K562 treated with DMSO at 1 percent for 24 hours (cell line): ENCODE measurements around the gene SPATA21. TPM values are rescaled to one million over a fixed set of nuclear protein-coding genes. Genes with fewer than 3 reads are reported as not detected.

Experiments
- total RNA-seq: library from RNA; unstranded; fragments of 300-600 nt; gene quantifications from 2 replicates; pipeline ENCODE4 v1.2.3, GENCODE V29; 2022; ENCODE audit warnings: low read depth; ENCODE audit not compliant: insufficient read depth

Gene SPATA21
- total RNA-seq = 0.82 TPM in 1 of 2 replicates, not detected in the other

GRCh38 chr1:16436946-16437474 lies at the start of gene SPATA21:
SPATA21 (minus strand) TSS chr1:16437424; CDS start chr1:16431371, 6,053 bp downstream.

GRCh38 chr1:16440470-16441281 lies 3.5 kb upstream of the SPATA21 start, which contains the start of gene NECAP2:
NECAP2 (plus strand) TSS chr1:16440724; CDS start chr1:16440762, 38 bp downstream.

GRCh38 chr1:16366722-16367257 lies 70.4 kb downstream of the SPATA21 start, which contains the start of gene SZRD1:
SZRD1 (plus strand) TSS chr1:16367242; CDS start chr1:16367258, 16 bp downstream.

GRCh38 chr1:16351994-16352841 lies 85.0 kb downstream of the SPATA21 start, which contains the start of gene FBXO42:
FBXO42 (minus strand) TSS chr1:16352480; CDS start chr1:16315418, 37,062 bp downstream.

Other genes starting within 250 kb of the SPATA21 start
- gene ARHGEF19, start 224.8 kb downstream of the SPATA21 start, total RNA-seq = 18.7 and 19.3 TPM in 2 replicates
- 18.9 and 19.0 TPM in 2 replicates for gene CPLANE2, start 200.2 kb downstream of the SPATA21 start, total RNA-seq
- 21.7 and 27.7 TPM in 2 replicates for gene FBXO42, start 84.9 kb downstream of the SPATA21 start, total RNA-seq
- 134 and 138 TPM in 2 replicates for gene SZRD1, start 70.2 kb downstream of the SPATA21 start, total RNA-seq
- gene NECAP2, start 3.3 kb upstream of the SPATA21 start, total RNA-seq = 81.2 and 83.3 TPM in 2 replicates
- gene RNU1-1, start 76.9 kb upstream of the SPATA21 start, total RNA-seq = not detected in 2 replicates
- 37.3 and 54.5 TPM in 2 replicates for gene NBPF1, start 176.1 kb upstream of the SPATA21 start, total RNA-seq
- not detected in 2 replicates for gene RNU1-3, start 229.5 kb upstream of the SPATA21 start, total RNA-seq